Ovary (tissue), 3 donors: ENCODE measurements around the gene KIAA1671.

Experiments used
- CTCF ChIP-seq, 3 donors: fragments of 450-650 bp in 2 of 3; fragments of 200-600 bp in 1 of 3; IDR thresholded peaks; one replicate each; pipeline versions ENCODE4 v1.5.1 to v1.8.0; 2016 to 2022; ENCODE audit warnings: antibody characterized with exemption in 3 of 3, mild to moderate bottlenecking in 1 of 3
- POLR2A ChIP-seq: fragments of 450-650 bp; IDR thresholded peaks from one replicate; pipeline ENCODE4 v1.6.1; 2017; ENCODE audit warnings: antibody characterized with exemption, mild to moderate bottlenecking, moderate library complexity
- donor health status: DM: no; HTN: no; CAD: no.

GRCh38 chr22:24976442-24977218 lies 24.1 kb downstream of the KIAA1671 start:
- TF ChIP-seq CTCF (IDR thresholded peaks at IDR 0.05) (no peak), POLR2A (no peak)
